ENCODE measurements around the gene HYAL2. TPM values are rescaled to one million over a fixed set of nuclear protein-coding genes. Genes with fewer than 3 reads are reported as not detected.

Gene HYAL2
- polyA plus RNA-seq, 2 of the 4 experiments (the other 2 are of a cell fraction), result 24.5 to 31.0 TPM

- TF ChIP-seq ESRRA (IDR thresholded peaks at IDR 0.05; ENCODE audit: borderline replicate concordance, low read length) (no peak), PHF8 (IDR thresholded peaks at IDR 0.05; ENCODE audit: borderline replicate concordance, low read depth) (peak; percentile 43; the same call in 1 of the 2 replicates), NR3C1 (IDR thresholded peaks at IDR 0.05) (no peak), JUNB (IDR thresholded peaks at IDR 0.05) (no peak), MAX (IDR thresholded peaks at IDR 0.05) (peak; percentile 38), SMC3 (IDR thresholded peaks at IDR 0.05) (no peak), EP300 (IDR thresholded peaks at IDR 0.05) (no peak), HES2 (IDR thresholded peaks at IDR 0.05) (no peak), CBX8 (IDR thresholded peaks at IDR 0.05) (no peak), HDAC2 (IDR thresholded peaks at IDR 0.05) (no peak), MAFK (IDR thresholded peaks at IDR 0.05; ENCODE audit: partially characterized antibody) (no peak), KDM1A (IDR thresholded peaks at IDR 0.05; ENCODE audit: low read depth) (no peak), ATOH8 (CRISPR knock-in tag; IDR thresholded peaks at IDR 0.05; ENCODE audit: low read depth) (no peak), REST (IDR thresholded peaks at IDR 0.05) (no peak), HMGXB4 (CRISPR knock-in tag; IDR thresholded peaks at IDR 0.05; ENCODE audit: borderline replicate concordance) (no peak), GATA3 (IDR thresholded peaks at IDR 0.05; ENCODE audit: borderline replicate concordance) (peak; percentile 11; the same call in 1 of the 2 replicates), HEYL (CRISPR knock-in tag; IDR thresholded peaks at IDR 0.05) (no peak), FOXS1 (CRISPR knock-in tag; IDR thresholded peaks at IDR 0.05) (no peak), POLR2A (IDR thresholded peaks at IDR 0.05; ENCODE audit: low read length) (peak; percentile 50), POLR2AphosphoS2 (conservative IDR thresholded peaks at IDR 0.05; ENCODE audit: low read length) (no peak), NFE2L2 (conservative IDR thresholded peaks at IDR 0.05; ENCODE audit: low read length) (no peak), EHMT2 (IDR thresholded peaks at IDR 0.05; ENCODE audit: low read depth) (no peak), SREBF2 (IDR thresholded peaks at IDR 0.05) (no peak), EHF (CRISPR knock-in tag; IDR thresholded peaks at IDR 0.05) (no peak), ZNF302 (CRISPR knock-in tag; IDR thresholded peaks at IDR 0.05) (no peak), JUN (IDR thresholded peaks at IDR 0.05) (peak in 1 of 2 experiments; percentile 73; a peak in 3 of 5 replicates), BHLHE40 (IDR thresholded peaks at IDR 0.05; ENCODE audit: low read depth, low read length) (no peak), CHD4 (IDR thresholded peaks at IDR 0.05; ENCODE audit: borderline replicate concordance) (no peak), RNF2 (IDR thresholded peaks at IDR 0.05; ENCODE audit: borderline replicate concordance, low read depth) (no peak), E2F6 (IDR thresholded peaks at IDR 0.05; ENCODE audit: borderline replicate concordance, low read depth) (no peak; the same call in 1 of the 2 replicates), RFX5 (IDR thresholded peaks at IDR 0.05) (no peak), RCOR1 (IDR thresholded peaks at IDR 0.05; ENCODE audit: low read depth, low read length) (no peak), NPAS2 (CRISPR knock-in tag; IDR thresholded peaks at IDR 0.05; ENCODE audit: borderline replicate concordance) (no peak), CTCF (IDR thresholded peaks at IDR 0.05) (no peak), HOXA7 (CRISPR knock-in tag; IDR thresholded peaks at IDR 0.05) (no peak)
Observed at GRCh38 chr3:50292159-50293078, 30.1 kb downstream of the HYAL2 start, which contains the start of gene IFRD2 (continued).

All from A549 (cell line).